IMR-90 (cell line): ENCODE results near the gene TNS2. TPM values are rescaled to one million over a fixed set of nuclear protein-coding genes. Genes with fewer than 3 reads are reported as not detected.

ENCODE experiments used
- ATAC-seq: fragments of 200-7000 bp; cut with Tn5 transposase; 2 replicates; pipeline ENCODE4 v1.9.1; 2020; ENCODE audit warnings: low read depth, mild to moderate bottlenecking, moderate library complexity
- BruUV-seq: library from RNA; stranded (reverse); fragments of 400-500 nt; replicated peaks from 2 replicates; lab custom pipeline; 2021; lab: Mats Ljungman, UMichigan
- CTCF ChIA-PET: fragments of 300-600 bp; formaldehyde crosslinking; extraction: SDS; loops from one replicate; lab custom pipeline; 2021; ENCODE audit warnings: antibody characterized with exemption; lab: Yijun Ruan, JAX
- POLR2A ChIA-PET: fragments of 300-600 bp; sonication (Branson Sonifier 250); formaldehyde crosslinking; loops from one replicate; lab custom pipeline; 2022; ENCODE audit warnings: antibody characterized with exemption; ENCODE audit not compliant: unreplicated experiment; lab: Charles Lee
- DNase-seq: peaks from one replicate; pipeline ENCODE4 v3.0.0; 2013
- H2AFZ ChIP-seq: replicated peaks from 2 replicates; pipeline ENCODE3; 2013; ENCODE audit warnings: low read length, mild to moderate bottlenecking; ENCODE audit not compliant: poor library complexity
- H2AK5ac ChIP-seq: 2 replicates; pipeline ENCODE4 v1.6.1; 2013; ENCODE audit warnings: low read depth, low read length, inconsistent platforms
- H2AK9ac ChIP-seq: replicated peaks from 2 replicates; pipeline ENCODE3; 2013; ENCODE audit warnings: mild to moderate bottlenecking, low read depth, low read length, moderate library complexity; ENCODE audit not compliant: poor library complexity
- H2BK120ac ChIP-seq: 2 replicates; pipeline ENCODE4 v1.6.1; 2013; ENCODE audit warnings: low read depth, low read length, inconsistent platforms
- H2BK15ac ChIP-seq: 3 replicates; pipeline ENCODE4 v1.6.1; 2013; ENCODE audit warnings: low read depth, low read length, inconsistent platforms
- H2BK20ac ChIP-seq: 2 replicates; pipeline ENCODE4 v1.6.1; 2013; ENCODE audit warnings: low read depth, mild to moderate bottlenecking, inconsistent platforms, low read length, moderate library complexity
- H2BK5ac ChIP-seq: 2 replicates; pipeline ENCODE4 v1.6.1; 2013; ENCODE audit warnings: mild to moderate bottlenecking, low read depth, low read length, inconsistent platforms; ENCODE audit not compliant: poor library complexity, severe bottlenecking
- H3K14ac ChIP-seq: replicated peaks from 2 replicates; pipeline ENCODE4 v1.6.1; 2013; ENCODE audit warnings: low read depth, low read length, inconsistent platforms
- H3K18ac ChIP-seq: 2 replicates; pipeline ENCODE4 v1.6.1; 2013; ENCODE audit warnings: low read depth, low read length, control low read depth
- H3K23ac ChIP-seq: 2 replicates; pipeline ENCODE4 v1.6.1; 2013; ENCODE audit warnings: low read depth, low read length, inconsistent platforms
- H3K27ac ChIP-seq: 2 replicates; pipeline ENCODE4 v1.5.1; 2013; ENCODE audit warnings: mild to moderate bottlenecking, control low read depth, low read length; ENCODE audit not compliant: insufficient read depth
- H3K27me3 ChIP-seq: 2 replicates; pipeline ENCODE4 v1.6.1; 2013; ENCODE audit warnings: low read length; ENCODE audit not compliant: control insufficient read depth, insufficient read depth
- H3K36me3 ChIP-seq: 2 replicates; pipeline ENCODE4 v1.6.1; 2013; ENCODE audit warnings: low read length, mixed read lengths; ENCODE audit not compliant: control insufficient read depth, insufficient read depth
- H3K4ac ChIP-seq: 2 replicates; pipeline ENCODE4 v1.6.1; 2013; ENCODE audit warnings: low read depth, low read length, inconsistent platforms
- H3K4me1 ChIP-seq: 2 replicates; pipeline ENCODE4 v1.6.1; 2013; ENCODE audit warnings: low read length, mixed read lengths; ENCODE audit not compliant: control insufficient read depth, insufficient read depth
- H3K4me2 ChIP-seq: 2 replicates; pipeline ENCODE4 v1.6.1; 2013; ENCODE audit warnings: low read depth, mild to moderate bottlenecking, control low read depth, low read length, moderate library complexity
- H3K4me3 ChIP-seq: 2 replicates; pipeline ENCODE4 v1.5.1; 2013; ENCODE audit warnings: low read depth, mild to moderate bottlenecking, control low read depth, low read length, moderate library complexity; ENCODE audit not compliant: insufficient read depth
- H3K56ac ChIP-seq: 2 replicates; pipeline ENCODE4 v1.6.1; 2013; ENCODE audit warnings: low read length, inconsistent platforms; ENCODE audit not compliant: insufficient read depth; ENCODE audit errors: extremely low read depth
- H3K79me1 ChIP-seq, 2 experiments: 2 replicates each; pipeline ENCODE4 v1.6.1; 2013; ENCODE audit warnings: low read length in 2 of 2, inconsistent platforms in 1 of 2, low read depth in 1 of 2
- H3K9ac ChIP-seq: 2 replicates; pipeline ENCODE4 v1.6.1; 2013; ENCODE audit warnings: low read depth, low read length, control low read depth
- H3K9me1 ChIP-seq: 2 replicates; pipeline ENCODE4 v1.6.1; 2013; ENCODE audit warnings: low read length, inconsistent platforms; ENCODE audit not compliant: insufficient read depth
- H3K9me3 ChIP-seq: 2 replicates; pipeline ENCODE4 v1.6.1; 2013; ENCODE audit warnings: low read length; ENCODE audit not compliant: control insufficient read depth, insufficient read depth
- H4K20me1 ChIP-seq: 2 replicates; pipeline ENCODE4 v1.6.1; 2013; ENCODE audit warnings: low read length, inconsistent platforms; ENCODE audit not compliant: insufficient read depth
- H4K5ac ChIP-seq: 2 replicates; pipeline ENCODE4 v1.6.1; 2013; ENCODE audit warnings: mild to moderate bottlenecking, low read depth, low read length, control low read depth
- H4K8ac ChIP-seq, 2 experiments: 2 replicates each; pipeline ENCODE4 v1.6.1; 2013; ENCODE audit warnings: low read depth in 2 of 2, low read length in 2 of 2, control low read depth in 1 of 2, inconsistent platforms in 1 of 2
- H4K91ac ChIP-seq: 2 replicates; pipeline ENCODE4 v1.6.1; 2013; ENCODE audit warnings: low read depth, low read length, inconsistent platforms; ENCODE audit not compliant: insufficient read depth
- CEBPB ChIP-seq: IDR thresholded peaks from 2 replicates; pipeline ENCODE4 v1.6.1; 2012; ENCODE audit warnings: low read depth, low read length, improper control_type of control experiment
- WGBS, 2 experiments: methylation state at CpG; one replicate each; pipeline versions ENCODE4 v1.1.5 to v1.1.7; 2013; ENCODE audit warnings: missing lambda C conversion rate in 2 of 2; ENCODE audit not compliant: insufficient read length in 1 of 2; ENCODE audit errors: extremely low coverage in 2 of 2; 5-methylcytosine and 5-hydroxymethylcytosine counted together
- dilution Hi-C: fragments of 300-500 bp; cut with HindIII; formaldehyde crosslinking; loops from one replicate; pipeline ENCODE4 v1.14.3; 2018; ENCODE audit warnings: low sequenced_read_pairs; ENCODE audit not compliant: unreplicated experiment
- in situ Hi-C: fragments of 300-500 bp; cut with MboI; formaldehyde crosslinking; loops from 3 replicates; pipeline ENCODE4 v1.14.3; 2019; ENCODE audit warnings: low sequenced_read_pairs, inconsistent platforms, mixed read lengths
- intact Hi-C: fragments of 100-400 bp; cut with micrococcal nuclease; formaldehyde crosslinking; loops from 2 replicates; pipeline ENCODE4 v1.10.0; 2022
- polyA plus RNA-seq, 3 experiments: library from polyadenylated mRNA; depleted of rRNA; stranded (reverse); fragments of >200 nt; gene quantifications; 2 replicates each; pipeline ENCODE4 v1.2.3, GENCODE V29; 2012; ENCODE audit warnings: low replicate concordance in 1 of 3
- total RNA-seq: library from RNA; depleted of rRNA; stranded (reverse); fragments of >200 nt; gene quantifications from 2 replicates; pipeline ENCODE4 v1.2.3, GENCODE V29; 2012
- TF ChIP-seq, protein P1 (sequence below): conservative IDR thresholded peaks from 2 replicates; pipeline ENCODE4 v1.5.1; 2012; ENCODE audit warnings: mild to moderate bottlenecking, low read depth, low read length, improper control_type of control experiment

Gene TNS2
- total and polyA plus RNA-seq, 2 of the 4 experiments (the other 2 are of a cell fraction): 10.4 to 67.2 TPM

DNA sequence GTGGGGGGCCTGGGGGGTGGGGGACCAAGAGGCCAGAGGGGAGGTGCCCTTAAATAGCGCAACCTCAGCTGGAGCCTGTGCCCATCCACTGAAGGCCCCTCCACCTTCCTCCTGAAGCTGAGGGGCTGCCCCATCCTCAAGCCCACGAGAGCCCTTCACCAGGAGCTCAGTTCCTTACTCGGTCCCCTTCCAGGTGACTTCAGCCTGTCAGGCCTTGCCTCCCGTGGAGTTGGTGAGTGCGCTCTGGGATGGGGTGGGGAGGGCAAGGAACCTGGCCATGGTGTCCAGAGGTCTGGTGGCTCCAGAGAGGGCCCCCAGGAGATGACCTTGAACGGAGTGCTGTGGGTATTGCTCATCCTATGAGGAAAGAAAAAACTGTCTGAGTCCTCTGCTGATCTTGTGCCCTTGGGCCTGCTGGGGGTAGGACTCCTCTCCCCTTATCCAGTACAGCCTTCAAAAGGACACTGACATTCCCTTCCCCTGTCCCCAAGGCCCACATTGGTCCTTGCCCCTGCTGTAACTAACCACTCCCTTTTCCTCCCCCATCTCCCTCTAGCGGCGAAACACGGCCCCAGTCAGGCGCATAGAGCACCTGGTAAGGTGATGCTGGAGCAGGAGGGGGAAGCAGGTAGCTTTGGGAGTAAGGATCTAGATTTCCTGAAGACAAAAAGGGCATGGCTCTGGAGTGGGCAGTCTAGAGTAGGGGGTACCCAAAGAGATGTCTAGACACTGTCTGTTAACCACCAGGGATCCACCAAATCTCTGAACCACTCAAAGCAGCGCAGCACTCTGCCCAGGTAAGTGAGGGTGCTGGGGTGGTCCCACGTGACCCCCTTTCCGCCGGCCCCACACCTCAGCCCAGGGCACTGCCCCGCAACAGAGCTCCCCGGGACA lies 3.6 kb downstream of the TNS2 start:
- peak overlapping the region; percentile 39; the same call in 1 of the 2 replicates for H3K9ac ChIP-seq
- peak overlapping the region; percentile 61 for H3K14ac ChIP-seq
- peak overlapping the region; percentile 82 for H3K4ac ChIP-seq
- H2BK5ac ChIP-seq: peak overlapping the region; percentile 71
- H3K18ac ChIP-seq: peak overlapping the region; percentile 19
- H3K23ac ChIP-seq: peak overlapping the region; percentile 79; the same call in 1 of the 2 replicates
- in situ Hi-C loops: no loop called here
- H3K56ac ChIP-seq: no peak overlapping the region
- H4K20me1 ChIP-seq: peaks cover 20% of the 10 kb centered on the region
- WGBS, 2 experiments: no CpG with 5 or more reads among the region's 16 CpGs
- intact Hi-C loops: loop anchor here (5.0 kb wide), 1 partner anchor 244 kb away; the partner anchor contains the start of genes MYG1 and PFDN5
- no peak overlapping the region for H3K4me3 ChIP-seq
- H3K9me3 ChIP-seq: no peaks in the 10 kb centered on the region
- H4K8ac ChIP-seq: peak overlapping the region; percentile 25 to 46; a peak in 3 of 4 replicates
- H2BK120ac ChIP-seq: peak overlapping the region; percentile 48
- peak overlapping the region; percentile 81 for H4K91ac ChIP-seq
- peaks cover 5 to 58% of the 10 kb centered on the region in 2 experiments; a peak in 3 of 4 replicates for H3K79me1 ChIP-seq
- dilution Hi-C loops: no loop called here
- peak overlapping the region; percentile 90 for H2AFZ ChIP-seq
- no TSS peak for BruUV-seq
- no peak for TF ChIP-seq CEBPB
- TF ChIP-seq, protein P1, sequence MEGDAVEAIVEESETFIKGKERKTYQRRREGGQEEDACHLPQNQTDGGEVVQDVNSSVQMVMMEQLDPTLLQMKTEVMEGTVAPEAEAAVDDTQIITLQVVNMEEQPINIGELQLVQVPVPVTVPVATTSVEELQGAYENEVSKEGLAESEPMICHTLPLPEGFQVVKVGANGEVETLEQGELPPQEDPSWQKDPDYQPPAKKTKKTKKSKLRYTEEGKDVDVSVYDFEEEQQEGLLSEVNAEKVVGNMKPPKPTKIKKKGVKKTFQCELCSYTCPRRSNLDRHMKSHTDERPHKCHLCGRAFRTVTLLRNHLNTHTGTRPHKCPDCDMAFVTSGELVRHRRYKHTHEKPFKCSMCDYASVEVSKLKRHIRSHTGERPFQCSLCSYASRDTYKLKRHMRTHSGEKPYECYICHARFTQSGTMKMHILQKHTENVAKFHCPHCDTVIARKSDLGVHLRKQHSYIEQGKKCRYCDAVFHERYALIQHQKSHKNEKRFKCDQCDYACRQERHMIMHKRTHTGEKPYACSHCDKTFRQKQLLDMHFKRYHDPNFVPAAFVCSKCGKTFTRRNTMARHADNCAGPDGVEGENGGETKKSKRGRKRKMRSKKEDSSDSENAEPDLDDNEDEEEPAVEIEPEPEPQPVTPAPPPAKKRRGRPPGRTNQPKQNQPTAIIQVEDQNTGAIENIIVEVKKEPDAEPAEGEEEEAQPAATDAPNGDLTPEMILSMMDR: peak; percentile 41
- peak overlapping the region; percentile 56 for H3K27ac ChIP-seq
- ChIA-PET CTCF (interaction anchor here (0.6 kb wide), 1 partner anchor 12 kb away, joined by 3 read pairs; no protein-coding TSS in a partner anchor), POLR2A (no interaction called here)
- peaks cover 49% of the 10 kb centered on the region for H3K36me3 ChIP-seq
- H2BK20ac ChIP-seq: peak overlapping the region; percentile 59
- peaks cover 21% of the 10 kb centered on the region for H3K9me1 ChIP-seq
- H2BK15ac ChIP-seq: peak overlapping the region; percentile 59; the same call in 2 of the 3 replicates
- H4K5ac ChIP-seq: peak overlapping the region; percentile 32; the same call in 1 of the 2 replicates
- DNase-seq: no peak
- ATAC-seq: no peak
- H2AK9ac ChIP-seq: peak overlapping the region; percentile 96
- no peaks in the 10 kb centered on the region for H3K27me3 ChIP-seq
- peaks cover 42% of the 10 kb centered on the region for H3K4me1 ChIP-seq
- peak overlapping the region; percentile 90 for H2AK5ac ChIP-seq
- peak overlapping the region; percentile 26; the same call in 1 of the 2 replicates for H3K4me2 ChIP-seq
